Endometrium (tissue), 2 donors: Measurements from ENCODE around the gene EEF1A2.

Experiments
- FAIRE-seq: peaks from 2 replicates; lab custom pipeline; 2012; peaks lifted over from hg19 to GRCh38; lab: Jason Lieb, UNC
- donor health status: control.
- donor health status: control.

Gene EEF1A2

DNA sequence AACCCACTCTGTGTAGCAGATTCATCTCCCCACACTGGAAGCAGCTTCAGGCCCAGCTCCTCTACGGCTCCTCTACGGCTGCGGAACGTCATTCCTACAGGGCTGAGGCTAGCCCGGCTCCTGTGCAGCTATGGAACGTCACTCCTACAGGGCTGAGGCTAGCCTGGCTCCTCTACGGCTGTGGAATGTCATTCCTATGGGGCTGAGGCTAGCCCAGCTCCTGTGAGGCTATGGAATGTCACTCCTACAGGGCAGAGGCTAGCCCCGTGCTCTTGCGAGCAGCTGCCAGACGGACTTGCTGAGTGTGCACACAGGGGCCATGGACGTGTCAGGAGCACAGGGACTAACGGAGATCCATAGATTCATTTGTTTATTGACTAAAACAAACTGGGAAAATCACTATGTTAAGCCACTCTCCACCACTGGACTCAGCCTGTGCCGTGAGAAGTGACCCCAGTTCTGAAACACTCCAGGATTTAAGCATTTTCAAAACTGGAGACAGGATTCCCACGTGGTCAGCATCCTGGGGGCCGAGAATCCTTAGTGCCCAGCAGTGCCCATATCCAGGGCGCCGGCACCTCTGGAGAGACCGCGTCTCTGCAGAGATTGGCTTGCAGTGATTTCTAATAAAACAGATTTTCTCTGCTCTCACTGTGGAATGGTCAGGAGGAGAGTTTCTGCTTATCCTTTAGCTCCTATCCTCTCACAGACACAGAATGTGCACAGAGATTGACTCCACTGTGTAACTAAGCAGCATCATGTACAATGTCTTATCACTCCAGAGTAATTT, 31.4 kb downstream of the EEF1A2 start:
- FAIRE-seq: no peak

DNA sequence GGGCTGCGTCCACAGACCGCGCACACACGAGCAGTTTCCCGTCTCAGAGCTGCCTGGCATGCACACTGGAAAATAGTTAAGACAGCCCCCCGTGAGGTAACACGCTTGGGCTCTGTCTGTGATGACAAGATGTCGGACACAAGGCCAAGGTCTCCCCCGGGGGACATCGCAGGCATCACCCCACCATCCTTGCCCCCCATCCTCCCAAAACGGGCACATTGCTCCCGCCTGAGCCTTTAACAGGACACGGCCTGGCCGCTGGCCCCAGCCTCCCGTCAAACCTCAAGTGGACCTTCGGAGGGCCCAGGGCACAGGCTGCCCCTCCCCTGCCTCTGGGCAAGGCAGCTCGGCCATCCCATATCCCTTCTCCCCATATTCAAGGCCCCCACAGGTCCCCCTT, 32.0 kb downstream of the EEF1A2 start:
- FAIRE-seq: no peak

DNA sequence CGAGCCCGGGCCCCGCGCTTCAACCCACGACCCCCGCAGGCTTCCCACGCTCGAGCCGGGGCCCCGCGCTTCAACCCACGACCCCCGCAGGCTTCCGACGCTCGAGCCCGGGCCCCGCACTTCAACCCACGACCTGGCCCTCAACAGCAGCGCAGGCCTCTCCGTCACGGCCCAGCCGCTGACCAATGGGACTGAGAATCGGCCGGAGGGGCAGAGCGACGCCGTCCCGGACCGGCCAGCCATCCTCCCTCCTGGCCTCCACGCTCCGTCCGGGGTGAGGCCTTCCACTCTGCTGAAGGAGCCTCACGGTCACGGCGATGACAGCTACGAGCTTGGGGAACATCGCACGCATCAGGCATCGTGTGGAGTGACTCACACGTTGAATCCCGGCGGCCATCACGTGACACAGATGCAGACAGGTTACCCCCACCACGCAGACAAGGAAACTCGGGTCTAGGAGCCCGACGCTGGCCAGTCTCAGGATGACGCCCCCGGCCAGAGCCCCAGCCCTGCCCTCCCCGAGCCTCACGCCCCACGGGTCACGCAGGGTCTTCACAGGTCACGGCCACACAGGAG, 32.5 kb downstream of the EEF1A2 start:
- no peak for FAIRE-seq

DNA sequence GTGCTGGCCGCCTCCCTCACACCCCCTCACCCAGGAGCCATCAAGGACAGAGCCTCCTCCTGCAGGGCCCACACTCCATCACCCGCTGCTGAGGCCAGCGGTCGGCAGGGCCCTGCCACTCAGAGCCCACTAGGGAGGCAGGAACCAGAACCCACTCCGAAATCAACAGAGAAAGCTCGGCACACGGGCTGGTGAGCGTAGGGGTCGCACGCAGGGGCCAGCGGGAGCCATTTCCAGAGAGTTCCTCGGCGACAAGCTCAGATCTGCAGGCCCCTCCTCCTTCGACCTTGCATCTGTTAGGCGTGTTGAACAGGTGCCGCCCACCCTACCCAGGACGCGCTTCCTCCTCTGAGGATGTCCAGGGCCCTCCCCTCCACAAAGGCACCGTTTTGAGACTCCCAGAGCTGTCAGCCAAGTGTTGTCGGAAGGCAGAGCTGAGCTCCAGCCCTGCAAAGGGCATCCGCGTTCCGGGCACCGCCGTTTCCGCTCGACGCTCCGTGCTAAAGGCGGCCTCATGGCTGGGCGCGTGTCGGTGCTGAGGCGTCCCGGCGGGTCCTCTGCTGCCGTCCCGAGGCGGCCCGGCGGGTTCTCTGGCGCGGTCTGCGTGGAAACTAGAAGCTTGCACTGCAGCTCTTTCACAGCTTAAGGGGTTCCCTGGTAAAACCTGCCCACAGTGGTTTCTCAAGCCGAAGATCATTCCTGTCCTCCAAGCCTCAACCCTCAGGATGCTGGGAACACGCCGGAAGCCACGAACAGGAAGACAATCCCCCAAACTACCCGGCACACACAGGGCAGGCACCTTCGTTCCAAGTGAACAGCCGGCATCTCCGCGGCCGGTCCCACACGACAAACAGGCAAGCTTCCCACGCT, 33.3 kb downstream of the EEF1A2 start:
- no peak for FAIRE-seq

DNA sequence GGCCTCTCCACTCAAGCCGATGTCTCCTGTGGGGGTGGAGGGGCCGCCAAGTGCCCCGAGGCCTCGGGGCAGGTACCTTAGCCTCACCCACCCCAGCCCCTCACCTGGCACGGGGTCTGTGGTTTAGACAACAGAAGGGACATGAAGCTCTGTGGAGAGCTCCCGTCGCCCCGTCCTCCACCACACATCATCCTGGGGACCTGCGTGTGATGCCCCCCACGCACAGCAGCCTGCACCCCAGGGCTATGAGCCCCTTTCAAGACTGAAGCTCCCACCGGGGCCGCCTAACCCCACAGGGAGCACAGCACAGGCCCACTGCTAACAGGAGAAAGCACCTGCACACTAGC, 34.6 kb downstream of the EEF1A2 start:
- no peak for FAIRE-seq

DNA sequence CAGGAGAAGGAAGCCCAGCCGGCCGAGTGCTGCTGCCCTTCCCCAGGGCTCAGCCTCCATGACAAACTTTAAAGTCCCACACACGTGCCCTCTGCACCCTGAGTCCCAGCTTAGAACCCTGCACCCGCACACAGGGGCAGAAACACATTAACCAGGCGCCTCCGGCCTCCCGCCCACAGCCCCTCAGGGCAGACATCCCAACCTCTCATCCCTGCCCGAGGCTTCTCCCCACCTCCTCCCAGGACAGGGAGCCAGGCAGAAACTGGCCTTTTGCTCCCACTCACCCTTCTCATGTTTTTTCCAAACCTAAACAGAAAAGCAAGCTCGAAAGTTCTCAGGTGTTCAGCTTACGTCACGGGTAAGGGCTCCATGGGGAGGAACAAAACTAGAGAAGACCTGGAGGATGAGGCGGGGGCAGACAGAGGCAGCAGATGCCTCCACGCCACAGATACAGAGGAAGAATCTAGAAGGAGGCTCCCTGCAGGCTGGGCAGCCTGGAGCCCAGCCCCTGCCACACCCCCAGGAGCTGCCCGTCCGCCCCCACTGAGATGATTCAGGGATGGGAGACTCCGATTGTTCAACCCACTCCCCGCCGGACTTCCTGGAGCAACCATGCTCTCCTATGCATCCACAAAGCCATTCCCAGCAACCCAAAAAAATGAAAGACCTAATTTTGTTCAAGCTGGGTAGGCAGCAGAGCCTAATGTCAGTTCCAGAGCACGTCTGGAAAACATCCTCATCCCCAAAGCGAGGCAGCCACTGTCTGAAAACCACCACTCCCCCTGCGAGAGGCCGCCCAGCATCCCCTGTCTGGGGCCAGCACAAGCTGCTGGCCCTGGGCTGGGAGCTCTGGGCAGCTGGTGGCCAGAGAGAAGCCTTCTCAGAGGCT, 35.2 kb downstream of the EEF1A2 start:
- no peak for FAIRE-seq

DNA sequence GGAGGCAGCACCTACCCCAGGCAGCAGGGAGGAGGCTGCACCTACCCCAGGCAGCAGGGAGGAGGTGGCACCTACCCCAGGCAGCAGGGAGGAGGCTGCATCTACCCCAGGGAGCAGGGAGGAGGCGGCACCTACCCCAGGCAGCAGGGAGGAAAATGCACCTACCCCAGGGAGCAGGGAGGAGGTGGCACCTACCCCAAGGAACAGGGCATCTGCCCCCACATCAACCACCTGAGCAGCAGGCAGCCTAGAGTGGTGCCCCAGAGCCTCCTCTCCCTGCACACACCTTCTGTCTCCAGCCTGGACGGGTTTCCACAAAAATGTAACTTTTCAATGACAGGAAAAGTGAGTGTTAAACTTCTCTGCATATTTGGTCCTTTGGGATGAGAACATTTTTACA, 36.6 kb downstream of the EEF1A2 start:
- no peak for FAIRE-seq

DNA sequence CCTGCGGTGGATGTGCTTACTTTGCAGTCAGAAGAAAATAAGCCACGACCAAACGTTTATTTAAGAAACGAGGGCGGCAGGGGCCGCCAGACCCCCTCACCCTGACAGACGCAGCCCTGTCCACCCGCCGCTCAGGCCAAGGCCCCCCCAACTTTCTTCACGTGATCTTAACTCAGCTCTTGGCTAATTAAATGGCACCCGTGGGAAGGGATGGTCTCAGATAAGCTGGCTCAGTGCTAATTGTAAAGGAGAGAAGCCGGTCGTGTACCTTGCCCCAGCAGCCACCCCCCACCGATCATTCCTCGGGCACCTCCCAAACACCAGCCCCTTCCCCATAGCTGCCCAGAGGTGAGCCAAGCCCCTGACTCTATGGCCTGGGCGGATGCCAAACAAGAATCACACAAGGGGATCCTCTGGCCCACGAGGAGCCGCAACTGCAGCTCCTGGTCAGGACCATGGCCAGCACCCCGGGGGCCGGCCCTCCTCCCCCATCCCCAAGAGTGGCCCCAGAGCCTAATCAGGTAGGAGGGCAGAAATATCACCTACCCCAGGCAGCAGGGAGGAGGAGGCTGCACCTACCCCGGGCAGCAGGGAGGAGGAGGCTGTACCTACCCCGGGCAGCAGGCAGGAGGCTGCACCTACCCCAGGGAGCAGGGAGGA, 37.6 kb downstream of the EEF1A2 start:
- no peak for FAIRE-seq

DNA sequence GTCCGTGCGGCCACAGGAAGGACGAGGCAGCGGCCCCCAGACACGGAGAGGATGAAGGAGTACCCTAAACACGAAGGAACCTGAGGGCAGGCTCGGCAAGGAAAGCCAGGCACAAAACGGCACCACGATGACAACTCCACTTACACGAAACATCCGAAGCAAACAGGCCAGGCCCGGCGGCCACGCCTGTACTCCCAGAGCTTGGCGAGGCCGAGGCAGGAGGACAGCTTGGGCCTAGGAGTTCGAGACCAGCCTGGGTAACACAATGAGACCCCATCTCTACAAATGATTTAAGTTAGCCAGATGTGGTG, 39.9 kb downstream of the EEF1A2 start:
- FAIRE-seq: no peak

DNA sequence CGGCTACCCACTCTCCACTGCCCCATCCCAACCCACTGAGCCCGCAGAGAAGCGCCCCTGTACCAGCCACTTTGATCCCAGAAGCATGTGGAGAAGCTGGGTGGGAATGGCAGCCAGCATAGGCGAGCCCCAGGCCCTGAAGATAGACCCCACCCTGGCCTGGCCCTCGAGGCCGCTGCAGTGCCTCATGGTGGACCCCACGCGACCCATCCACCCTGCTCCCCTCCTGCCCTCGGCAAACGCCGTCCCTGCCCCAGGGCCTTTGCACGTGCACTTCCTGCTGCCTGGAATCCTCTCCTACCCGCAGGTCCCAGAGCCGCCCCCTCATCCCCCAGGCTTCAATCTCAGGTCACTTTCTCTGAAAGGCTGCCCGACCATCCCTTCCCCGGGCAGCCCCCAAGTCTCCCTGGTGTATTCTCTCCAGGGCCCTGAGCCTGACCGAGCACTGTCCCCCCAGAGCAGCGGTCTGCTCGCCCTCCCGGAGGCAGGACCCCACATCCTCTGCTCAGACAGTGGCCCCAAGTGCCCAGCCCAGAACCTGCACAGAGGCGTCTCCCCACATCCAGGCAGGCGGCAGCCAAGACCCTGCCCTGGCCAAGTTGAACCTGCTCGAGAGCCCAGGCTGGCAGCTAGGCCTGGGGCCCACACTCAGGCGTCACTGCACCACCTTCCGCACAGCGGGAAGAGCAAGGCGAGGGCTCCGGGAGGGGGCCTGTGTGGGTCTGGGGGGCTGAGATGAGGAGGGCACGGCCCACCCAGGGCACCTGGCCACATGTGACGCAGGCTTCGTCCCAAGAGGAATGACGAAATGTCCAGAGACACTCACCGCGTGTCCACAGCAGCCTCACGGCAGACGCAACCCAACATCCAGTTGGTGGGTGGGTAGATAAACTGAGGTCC, 40.5 kb downstream of the EEF1A2 start:
- no peak for FAIRE-seq

DNA sequence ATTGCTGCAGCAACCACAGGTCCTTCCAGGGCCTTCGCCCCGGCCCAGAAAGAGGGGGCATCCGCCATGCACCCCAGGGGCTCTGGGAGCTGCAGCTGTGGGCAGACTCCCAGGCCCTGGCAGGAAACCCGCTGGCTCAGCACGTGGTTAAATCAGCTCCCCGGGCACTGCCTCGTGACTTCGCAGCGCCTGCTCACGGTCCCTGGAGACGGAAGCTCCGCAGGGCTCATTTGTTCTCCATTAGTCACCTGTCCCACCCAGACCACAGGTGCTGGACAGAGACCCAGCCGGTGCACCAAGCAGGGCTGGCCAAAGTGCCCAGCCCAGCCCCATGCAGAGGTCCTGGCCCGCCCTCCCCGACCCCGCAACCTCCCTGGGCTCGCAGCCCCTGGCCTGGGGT, 41.1 kb downstream of the EEF1A2 start:
- FAIRE-seq: no peak

DNA sequence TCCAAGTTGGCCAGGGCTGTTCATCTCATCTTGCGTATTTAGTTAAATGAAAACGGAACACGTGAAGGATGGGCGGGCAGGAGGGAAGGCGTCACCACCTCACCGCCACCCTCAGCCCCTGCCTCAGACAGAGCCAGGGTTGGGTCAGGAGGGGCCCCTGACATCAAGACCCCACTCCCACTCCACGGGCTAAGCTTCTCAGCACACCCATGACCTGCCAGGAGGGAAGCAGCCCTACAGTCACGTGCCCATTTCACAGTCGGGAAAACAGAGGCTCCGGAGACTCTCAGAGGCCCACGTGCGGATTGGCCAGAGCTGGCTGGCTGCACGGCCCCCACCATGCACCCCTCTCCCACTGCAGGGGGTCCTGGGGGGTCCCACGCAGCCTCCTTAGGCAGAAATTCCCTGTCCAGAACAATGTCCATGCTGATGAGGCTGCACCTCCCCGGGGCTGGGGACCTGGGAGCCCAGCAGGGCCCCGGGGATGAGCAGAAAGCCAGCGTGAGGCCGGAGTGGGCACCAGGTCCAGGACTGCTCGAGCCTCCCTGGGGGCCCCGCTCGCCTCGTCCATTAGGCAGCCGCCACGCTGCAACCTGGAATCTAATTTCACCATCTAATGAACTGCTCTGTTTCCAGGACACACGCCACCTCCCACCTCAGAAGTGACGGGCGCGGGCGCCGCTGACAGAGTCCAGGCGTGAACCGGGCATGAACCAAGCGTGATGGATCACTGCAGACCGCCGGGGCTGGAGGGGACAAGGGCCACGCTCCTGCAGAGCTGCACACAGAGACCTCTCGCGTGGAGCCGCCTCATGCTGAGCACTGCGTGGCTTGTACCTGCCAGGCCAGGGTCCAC, 42.2 kb downstream of the EEF1A2 start:
- FAIRE-seq: no peak

DNA sequence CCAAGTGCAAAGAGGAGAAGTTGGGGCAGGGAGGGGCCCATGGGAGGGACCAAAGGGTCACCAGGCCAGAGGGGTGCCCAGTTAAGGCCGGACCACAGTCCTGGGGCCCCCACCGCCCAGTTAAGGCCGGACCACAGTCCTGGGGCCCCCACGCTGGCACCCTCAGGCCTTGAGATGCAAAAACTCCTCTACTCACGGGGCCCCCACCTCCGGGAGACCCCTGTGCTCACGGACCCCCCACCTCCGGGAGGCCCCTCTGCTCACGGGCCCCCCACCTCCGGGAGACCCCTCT, 43.4 kb downstream of the EEF1A2 start:
- FAIRE-seq: no peak

DNA sequence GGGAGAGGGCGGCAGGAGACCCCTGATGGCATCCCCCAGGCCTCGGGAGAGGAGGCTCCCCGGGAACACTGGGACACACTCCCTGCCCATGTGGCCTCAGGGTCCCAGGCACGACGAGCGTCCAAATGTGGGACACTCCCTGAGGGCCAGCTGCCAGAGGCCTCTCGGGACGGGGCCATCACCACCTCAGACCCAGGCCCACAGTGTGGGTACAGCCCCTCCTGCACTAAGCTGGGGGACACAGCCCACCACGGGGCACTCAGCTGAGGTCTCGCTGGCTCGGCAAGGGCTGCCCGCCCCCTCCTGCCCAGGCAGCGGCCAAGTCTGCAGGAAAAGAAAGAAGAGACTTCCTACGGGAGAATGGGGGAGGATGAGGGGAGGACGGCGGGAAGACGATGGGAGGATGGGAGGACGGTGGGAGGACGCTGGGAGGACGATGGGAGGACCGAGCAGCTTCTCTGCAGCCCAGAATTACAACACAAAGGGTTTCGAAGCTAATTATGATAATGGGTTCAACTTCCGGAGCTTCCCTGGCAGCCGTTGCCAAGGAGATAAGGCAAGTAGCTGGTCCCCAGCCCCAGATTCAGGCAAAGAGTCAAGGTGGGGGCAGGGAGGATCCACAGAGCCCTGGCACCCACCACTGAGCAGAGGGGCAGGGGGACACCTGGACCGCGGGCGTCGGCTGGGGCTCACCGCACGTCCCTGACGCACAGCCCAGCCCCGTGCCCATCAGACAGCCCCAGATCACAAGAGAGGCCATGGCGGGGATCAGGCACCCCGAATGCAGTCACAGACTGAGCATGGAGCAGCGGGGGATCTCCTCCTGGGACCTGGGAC, 43.9 kb downstream of the EEF1A2 start:
- no peak for FAIRE-seq

DNA sequence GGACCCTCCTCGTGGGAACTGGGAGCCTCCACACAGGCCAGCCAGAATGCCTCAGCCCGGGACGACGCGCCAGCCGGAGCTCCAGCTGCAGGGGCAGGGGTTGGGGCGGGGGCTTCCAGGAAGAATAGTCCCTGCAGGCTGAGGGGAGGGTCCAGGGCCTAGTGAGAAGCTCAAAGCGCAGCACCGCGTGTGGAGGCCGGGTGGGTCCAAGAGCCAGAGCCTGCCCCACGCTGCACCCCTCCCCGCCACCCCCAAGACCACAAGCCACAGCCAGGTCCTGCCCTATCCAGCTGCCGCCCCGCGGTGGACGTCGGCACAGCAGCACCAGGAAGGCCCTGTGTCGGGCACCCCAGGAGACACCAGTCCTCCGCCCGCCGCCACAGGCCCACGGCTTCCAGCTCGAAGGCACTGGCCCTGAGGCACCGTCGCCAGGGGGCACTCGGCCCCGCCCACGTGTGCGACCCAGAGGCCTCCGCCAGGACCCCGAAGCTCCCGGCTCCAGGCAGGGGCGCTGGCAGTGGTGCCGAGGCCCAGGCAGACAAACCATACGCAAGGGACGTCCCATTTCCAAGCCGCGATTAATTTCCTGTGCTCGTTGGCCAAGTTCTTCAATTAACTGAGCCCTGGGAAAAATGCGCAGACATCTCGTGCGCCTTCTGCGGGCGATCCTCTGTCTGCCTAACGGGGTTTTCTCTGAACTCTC, 45.9 kb downstream of the EEF1A2 start:
- FAIRE-seq: no peak

DNA sequence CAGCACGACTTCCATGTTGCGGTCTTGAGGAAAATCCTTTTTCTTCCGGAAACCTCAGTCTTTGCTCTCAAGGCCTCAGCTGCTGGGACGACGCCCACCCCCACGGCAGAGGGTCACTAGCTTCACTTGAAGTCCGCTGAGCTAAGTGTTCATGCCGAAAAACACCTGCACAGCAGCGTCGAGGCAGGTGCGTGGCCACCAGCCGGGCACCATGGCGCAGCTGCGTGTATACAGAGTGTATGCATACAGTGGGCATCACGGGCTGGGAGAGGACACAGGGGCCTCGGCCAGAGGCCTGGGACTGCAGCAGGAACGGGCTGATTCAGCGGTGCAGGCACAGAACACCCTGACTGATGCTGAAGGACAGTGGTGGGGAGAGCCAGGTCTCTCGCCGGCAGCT, 46.5 kb downstream of the EEF1A2 start:
- no peak for FAIRE-seq

DNA sequence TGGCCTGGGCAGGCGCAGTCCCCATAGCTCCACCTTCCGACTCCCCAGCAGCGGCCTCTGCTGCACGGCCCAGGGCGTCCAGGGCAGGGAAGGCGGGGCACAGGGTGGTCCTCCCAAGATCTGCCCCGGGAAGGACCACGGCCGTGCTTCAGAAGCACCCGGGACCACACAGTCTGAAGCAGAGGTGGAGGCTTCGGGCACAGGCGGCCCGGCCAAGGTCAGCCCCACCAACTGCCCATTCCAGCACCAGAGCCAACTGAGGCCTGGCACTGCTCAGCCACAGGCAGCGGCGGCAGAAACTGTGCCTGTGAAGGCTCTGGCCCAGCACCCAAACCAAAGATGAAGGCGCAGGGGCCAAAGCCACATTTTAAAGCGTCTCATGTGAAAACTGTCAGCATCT, 47.1 kb downstream of the EEF1A2 start:
- FAIRE-seq: no peak
